Urothelium cell line (cell line): ENCODE data around the gene MPP2.
"Not testable (repeated sequence)": the region's sequence is repeated elsewhere in the genome, so short reads cannot be mapped to it uniquely, and the experiment has no call there.

ENCODE experiments used
- DNase-seq: peaks from one replicate; pipeline ENCODE4 v3.0.0; 2011; ENCODE audit warnings: low spot score, mixed read lengths
- FAIRE-seq: peaks from 2 replicates; lab custom pipeline; 2011; peaks lifted over from hg19 to GRCh38; lab: Jason Lieb, UNC

The MPP2 gene

DNA sequence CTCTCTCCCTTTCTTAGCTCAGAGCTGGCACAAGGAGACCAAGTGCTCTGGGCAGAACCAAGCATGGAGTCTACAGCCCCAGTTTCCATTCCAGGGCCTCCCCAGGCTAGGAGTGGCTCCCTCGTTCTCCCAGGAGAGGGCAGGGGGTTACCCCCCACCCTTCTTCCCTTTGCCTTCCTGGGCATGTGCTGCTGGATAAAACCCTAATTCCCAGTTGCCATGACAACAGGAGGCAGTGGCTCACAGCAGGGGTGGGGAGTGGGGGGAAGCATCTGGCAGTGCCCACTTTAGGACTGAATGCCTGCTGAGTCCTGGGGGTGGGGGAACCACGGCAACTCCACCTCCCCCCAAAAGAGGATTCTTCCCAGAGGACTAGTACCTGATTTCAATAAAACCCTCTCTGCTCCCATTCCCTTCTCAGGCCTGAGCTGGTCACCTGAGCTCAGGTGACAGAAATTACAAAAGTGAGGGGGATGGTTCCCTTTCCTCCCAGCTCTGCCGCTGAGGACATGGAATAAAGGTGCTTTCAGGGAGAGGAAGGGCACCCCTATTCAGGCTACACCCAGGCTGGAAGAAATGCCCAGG is 1.8 kb downstream of the MPP2 start:
- FAIRE-seq (no peak), DNase-seq (no peak)

DNA sequence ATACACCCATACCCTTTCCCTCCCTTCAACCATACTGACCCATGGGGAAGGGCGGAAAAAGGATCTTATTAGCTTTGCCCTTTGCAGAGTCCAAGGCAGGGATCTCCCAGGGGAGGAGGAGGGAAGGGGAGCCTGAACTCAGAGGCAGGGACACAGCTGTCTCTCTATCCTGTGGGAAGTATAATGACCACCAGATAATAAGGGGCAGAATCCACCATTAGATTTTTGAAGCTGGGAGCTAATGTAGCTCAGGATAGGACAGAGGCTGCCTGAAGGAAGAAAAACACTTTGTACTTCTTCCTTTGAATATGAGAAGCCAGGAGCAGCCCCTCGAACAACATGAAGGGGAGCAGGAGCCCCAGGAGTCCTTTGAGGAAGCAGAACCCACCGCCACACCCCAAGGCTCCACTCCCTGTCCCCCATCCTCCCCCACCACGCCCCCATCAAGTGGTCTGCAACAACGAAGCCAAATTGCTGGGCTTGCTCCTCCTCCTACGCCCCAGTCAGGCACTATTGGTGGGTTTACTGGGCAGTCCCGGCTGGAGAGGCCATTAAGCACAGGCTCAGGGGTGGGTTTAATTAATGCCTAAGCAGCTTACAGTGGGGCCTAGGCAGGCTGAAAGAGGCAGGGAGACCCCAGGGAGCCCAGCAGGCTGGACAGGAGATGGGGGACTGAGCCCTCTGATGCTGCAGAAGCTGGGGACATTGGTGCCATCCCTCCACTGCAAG is 5.3 kb downstream of the MPP2 start:
- FAIRE-seq = no peak
- DNase-seq = no peak

DNA sequence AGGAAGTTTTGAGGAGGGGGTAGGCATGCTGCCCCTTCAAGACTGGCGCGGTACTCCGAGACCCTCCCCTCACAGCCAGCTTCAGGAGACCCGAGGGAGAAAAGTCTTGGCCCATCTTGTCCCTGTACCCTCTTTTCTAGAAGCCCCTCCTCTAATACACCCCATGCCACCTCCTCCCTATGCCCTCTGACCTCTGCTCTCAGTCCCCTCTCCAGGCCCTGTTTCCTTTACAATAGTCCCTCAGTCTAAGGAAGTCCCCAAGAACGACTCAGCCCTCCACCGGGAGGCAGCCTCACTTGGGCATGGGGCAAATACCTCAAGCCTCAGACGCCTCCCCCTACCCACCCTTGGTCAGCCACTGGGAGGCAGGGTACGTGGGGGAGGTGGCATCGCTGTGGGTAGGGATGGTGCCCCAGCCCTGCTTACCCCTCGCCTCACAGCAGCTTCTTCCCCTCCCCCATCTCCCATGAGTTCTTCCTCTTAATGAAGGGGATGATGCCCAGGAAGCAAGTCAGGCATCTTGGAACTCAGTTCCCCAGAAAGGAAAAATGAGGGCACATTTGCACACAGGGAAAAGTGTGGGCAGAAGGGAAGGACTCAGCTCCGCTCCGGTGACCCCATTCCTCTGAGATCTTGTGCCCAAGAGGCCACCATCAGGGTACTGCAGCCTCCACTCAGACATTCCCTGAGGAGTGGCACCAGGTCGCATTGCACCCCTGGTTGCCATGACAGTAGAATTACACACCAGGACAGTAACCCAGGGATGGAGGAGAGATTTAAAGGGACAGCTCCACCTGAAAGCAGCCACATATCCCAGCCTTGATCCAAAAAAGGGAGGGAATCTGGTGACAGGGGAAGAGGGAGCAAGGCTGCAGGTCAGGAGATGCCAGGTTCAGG is 6.2 kb downstream of the MPP2 start:
- DNase-seq = no peak
- no peak for FAIRE-seq

DNA sequence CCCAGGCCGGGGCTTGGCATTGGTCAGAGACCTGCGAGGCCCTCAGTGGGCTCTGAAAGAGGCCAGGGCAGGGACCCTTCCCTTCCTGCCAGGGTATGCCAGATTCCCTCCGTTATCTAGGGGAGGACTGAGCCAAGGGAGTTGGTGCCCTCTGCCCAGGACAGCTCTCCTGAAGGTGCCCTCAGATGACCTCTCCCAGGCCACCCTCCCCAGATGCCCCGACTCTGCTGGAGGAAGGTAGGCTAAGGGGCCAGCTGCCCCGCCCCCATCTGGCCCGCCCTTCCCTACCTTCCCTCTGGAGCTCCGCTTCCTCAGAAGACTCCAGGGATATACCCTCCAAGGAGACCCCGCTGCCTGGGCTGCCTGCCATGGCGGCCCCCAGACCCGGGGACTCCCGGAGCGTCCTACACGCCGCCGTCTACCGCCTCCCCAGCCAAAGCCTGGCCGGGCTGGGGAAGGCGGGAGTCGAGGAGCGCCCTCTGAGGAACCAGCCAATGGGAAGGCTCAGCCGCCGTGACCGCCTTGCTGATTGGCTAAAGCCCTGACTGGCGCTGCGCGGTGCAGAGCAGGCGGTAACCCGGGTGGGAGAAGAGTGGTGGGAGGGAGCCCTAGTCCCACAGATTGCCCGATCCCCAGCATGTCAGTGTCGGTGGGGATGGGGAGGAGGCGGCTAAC is 7.0 kb downstream of the MPP2 start:
- DNase-seq = peak; percentile 98
- FAIRE-seq = peak; percentile 96

DNA sequence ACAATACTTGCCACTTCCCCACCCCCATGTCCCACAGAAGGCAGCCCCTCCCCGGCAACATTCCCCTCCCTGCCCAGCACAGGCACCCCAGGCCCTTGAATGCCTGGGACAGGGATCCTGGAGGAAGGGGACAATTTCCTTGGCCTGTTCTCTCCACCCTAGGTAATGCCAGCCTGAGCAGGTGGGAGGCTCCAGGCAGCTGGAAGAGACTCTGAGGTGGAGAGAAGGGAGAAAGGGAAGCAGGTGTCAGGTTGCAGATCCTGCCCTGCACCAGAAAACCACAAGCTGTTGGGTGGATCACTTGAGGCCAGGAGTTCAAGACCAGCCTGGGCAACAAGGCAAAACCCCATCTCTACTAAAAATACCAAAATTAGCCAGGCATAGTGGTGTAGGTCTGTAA is 8.9 kb downstream of the MPP2 start:
- FAIRE-seq = no peak
- DNase-seq = no peak

DNA sequence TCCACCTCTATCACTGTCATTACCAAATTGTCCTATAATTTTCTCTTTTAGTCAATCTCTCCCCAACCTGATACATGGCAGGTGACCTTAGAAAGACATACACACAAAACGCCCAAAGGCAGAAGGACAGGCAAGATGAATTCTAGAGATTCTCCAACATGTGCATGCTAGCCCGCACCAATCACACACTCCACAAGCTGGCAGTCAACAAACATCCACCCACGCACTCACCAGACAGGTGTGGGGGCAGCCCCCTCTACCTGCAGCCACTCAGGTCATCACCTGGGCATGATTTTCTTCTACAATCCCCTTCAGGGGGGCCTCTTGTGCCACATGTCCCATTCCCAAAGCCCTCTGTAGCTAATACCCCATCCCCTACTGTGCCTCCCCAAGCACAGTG is 9.5 kb downstream of the MPP2 start:
- no peak for FAIRE-seq
- DNase-seq = no peak

DNA sequence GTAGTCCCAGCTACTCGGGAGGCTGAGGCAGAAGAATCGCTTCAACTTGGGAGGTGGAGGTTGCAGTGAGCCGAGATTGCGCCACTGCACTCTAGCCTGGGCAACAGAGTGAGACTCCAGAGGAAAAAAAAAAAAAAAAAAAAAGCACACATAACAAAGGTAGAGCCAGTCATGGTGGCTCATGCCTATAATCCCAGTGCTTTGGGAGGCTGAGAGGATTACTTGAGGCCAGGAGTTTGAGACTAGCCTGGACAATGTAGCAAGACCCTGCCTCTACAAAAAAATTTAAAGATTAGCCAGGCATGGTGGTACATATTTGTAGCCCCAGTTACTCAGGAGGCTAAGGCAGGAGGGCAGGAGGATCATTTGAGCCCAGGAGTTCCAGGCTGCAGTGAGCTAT is 12.8 kb downstream of the MPP2 start:
- not testable (repeated sequence) for DNase-seq

DNA sequence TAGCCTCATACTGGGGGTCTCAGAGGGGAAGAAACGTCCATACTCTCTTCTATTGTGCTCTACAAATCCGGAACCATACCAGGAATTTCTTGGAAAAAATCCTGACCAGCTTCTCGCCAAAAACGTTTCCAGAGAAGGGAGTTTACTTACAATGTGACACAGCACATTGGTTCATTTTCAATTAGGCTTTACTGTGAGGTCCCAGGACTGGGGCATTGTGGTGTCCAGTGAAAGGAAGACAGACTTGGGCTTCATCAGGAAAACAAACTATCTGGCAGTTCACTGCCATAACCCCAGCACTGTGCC is 14.7 kb downstream of the MPP2 start:
- DNase-seq (no peak), FAIRE-seq (no peak)

More for the DNA sequence above, 12.8 kb downstream of the MPP2 start:
- not testable (repeated sequence) for FAIRE-seq

DNA sequence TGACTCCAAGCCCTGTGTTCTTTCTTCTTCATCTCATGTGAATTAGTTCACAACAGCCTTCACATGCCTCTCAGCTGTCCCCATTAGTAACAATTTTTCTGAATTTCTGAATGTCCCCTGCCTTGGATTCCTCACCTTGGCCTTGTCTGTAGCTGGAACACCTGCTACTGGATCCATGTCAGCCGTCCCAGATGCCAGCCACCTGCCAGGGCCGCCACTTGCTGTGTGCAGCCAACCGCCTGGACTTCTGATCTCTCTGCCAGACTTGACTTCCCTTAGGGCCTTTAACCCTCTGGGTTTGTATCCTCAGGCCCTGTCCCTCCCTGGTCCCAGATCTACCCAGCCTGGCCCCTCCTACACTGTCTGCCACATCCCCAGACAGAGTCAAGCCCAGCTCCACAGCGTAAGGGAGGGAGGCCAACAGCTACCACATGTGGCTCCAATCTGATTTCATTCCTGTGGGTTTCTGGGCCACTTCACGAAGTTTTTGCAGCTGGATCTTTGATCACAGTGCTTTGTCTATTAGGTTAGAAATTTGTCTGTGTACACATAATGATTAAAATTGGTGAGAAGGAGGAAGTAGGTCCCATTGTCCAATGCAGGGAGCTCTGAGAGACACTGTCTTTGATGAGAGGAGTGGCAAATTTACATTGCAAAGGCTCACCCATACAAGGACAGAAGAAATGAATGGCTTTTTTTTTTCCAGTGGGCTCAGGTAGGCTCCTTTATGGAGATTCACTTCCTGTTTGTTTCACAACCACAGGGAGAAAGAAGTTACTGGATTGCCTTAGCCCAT is 15.3 kb downstream of the MPP2 start:
- FAIRE-seq (no peak), DNase-seq (no peak)

DNA sequence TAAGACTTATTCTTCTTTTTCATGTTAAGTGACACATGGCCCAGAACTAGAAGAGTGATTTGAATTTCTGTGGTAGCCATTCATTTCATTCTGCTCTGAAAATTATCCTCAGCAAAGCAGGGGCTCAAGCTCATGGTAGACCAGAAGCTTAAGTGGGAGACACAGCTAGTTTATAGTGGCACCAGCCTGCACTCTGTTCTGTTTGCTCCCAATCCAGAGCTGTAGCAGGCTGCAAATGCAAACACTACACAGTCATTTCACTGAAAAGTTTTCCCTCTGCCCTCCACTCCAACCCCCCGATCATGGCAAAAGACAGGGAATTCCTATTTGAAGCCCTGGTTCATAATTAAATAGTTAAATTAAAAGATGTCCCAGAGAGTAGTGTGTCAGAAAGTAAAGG is 17.1 kb downstream of the MPP2 start:
- FAIRE-seq = no peak

DNA sequence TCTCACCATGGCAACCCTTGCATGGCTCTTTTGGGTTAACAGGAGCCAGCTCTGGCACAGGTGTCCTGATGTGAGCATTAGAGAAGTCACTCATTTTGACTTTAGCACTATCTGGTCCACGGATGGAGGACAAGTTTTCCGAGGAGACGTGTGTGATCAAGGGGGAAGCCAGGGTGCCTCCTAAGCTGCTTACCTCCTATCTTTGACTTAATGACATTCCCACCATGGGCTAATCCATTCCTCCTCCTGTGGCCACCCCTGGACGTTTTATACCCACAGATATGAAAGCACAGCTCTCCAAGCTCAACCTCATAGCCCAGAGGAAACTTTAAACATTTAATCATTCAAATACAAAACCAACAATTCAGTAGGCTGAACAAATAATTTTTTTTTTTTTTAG is 18.8 kb downstream of the MPP2 start:
- DNase-seq (no peak), FAIRE-seq (no peak)

More for the DNA sequence above, 17.1 kb downstream of the MPP2 start:
- DNase-seq = no peak

DNA sequence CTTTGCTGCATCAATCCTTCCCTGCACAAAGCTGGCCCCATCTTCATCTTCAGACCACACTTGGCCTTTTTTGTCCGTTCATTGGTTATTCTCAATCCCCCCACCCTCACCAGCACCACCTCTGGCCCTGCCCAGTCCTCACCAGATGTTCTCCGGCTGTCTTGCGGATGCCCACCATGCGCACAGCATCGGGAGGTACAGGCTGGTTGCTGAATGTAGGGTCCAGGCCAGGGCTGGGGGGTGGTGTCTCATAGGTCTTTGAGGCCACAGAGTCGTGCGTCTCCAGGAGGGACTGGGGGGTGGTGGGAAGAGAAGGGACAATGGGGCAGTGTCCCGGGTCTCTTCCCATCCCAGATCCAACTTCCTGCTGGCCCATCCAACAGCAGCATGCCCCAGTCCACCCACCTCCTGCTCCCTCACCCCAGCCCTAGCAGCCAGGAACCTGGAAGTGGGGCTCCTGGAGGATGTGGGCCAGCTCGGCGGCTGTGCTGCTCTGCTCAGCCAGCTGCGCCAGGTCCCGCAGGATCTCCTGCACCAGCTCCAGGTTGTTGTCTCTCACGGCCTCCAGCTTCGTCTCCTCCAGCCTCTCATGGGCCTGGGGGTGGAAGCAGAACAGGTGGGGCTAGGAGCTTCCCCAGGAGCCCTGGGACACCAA is 24.4 kb downstream of the MPP2 start:
- no peak for FAIRE-seq
- DNase-seq = no peak

DNA sequence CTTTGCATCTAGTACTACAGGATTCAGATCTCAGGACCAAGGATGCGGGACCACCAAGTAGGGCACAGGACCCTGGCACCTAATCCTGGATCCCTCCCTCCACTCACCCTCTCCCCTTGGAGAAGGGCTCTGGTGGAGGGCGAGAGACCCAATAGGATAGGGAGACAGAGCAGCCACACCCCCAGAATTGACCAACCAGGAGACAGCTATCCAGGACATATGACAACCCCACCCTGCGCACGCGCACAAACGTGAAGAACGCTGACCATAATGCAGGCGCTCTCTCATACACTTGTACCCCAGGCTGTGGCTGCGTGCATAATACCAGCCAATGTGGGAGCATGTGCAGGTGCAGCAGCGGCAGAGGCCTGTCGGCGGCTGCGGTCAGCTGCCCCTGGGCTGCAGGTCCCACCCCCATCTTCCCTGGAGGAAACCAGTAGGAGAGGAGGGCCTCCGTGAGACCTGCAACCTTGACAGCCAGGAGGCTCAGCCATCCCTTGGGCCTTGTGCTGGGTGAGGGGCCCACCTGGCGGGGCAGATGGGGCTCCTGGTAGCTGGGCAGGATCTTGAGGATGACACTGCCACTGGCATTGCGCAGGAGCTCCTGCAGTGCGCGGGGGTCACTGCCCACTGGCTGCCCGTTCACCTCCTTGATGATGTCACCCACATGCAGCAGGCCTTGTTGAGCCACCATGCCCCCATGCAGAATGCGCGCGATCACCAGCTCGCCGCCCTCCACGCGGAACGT is 25.4 kb downstream of the MPP2 start:
- no peak for FAIRE-seq

DNA sequence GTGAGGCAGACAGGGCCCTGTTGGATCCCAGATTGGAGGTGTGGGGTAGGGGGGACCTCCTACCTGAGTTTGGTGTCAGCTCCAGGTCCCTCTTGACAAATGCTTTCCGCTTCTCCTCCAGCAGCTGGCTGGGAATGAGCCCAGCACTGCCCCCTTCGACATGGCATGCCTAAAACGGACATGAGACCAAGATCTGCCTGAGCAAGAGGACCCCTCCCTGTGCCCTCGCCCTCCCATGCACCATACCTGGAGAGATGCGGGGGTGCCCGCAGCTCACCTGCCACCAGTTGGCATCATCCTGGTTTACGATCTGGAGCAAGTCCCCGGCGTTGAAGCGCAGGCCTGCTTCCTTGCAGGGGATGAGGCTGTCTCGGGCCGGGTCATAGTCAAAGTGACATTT is 26.2 kb downstream of the MPP2 start:
- no peak for FAIRE-seq

More for the DNA sequence above, 25.4 kb downstream of the MPP2 start:
- DNase-seq = no peak

DNA sequence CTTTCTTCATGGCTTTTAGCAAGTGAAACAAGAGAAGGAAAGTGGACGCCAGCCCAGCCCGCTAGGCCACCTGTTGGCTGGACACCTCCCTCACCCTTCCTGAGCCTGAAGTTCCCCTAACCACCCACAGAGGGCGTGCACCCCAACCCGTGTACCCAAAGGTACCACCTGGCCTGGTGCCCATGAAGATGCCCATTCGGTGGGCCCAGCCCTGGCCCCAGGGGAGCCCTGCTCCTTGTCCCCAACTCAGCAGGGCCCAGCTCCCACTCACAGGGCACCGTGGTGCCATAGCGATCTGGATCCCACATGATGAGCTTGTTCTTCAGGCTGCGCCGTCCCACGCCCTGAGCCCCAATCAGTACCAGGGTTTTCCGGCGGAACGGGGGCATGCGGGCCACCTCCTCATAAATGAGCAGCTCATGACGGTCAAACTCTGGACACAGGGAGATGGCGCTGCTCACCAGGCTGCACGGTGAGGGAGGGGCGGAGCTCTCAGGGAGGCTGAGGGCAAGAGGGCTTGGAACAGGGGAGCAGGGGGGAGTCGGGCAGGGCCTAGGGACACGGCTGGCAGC is 26.8 kb downstream of the MPP2 start:
- FAIRE-seq = no peak
- DNase-seq = peak; percentile 77

More for the DNA sequence above, 26.2 kb downstream of the MPP2 start:
- DNase-seq = no peak

DNA sequence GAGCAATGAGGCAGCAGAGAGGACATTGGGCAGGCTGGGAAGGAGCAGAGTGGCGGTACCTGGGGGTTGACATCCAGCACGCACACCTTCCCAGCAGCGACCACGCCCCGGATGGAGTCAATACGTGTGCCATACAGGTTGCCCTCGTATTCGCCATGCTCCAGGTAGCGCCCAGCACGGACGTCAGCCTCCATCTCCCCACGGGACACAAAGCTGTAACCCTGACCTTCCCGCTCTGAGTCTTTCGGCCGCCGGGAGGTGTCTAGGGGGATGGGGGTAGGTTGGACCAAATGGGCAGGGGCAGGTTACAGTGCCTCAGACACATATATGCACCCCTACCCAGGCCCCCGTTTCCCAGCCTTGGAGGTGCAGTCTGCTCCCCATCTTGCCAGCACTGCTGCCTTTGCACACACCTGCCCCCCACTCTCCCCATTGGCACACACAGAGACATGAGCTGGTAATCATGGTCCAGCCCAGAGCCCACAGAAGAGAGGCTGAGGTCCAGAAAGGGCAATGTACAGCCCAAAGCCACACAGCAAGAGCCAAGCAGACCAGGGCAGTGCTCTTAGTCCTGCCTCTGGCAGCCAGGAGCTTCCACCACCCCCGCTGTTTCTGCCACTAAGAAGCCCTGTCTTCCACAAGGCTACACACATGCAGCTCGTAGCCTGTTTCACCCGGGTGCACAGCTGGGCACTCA is 27.5 kb downstream of the MPP2 start:
- FAIRE-seq (no peak), DNase-seq (no peak)

DNA sequence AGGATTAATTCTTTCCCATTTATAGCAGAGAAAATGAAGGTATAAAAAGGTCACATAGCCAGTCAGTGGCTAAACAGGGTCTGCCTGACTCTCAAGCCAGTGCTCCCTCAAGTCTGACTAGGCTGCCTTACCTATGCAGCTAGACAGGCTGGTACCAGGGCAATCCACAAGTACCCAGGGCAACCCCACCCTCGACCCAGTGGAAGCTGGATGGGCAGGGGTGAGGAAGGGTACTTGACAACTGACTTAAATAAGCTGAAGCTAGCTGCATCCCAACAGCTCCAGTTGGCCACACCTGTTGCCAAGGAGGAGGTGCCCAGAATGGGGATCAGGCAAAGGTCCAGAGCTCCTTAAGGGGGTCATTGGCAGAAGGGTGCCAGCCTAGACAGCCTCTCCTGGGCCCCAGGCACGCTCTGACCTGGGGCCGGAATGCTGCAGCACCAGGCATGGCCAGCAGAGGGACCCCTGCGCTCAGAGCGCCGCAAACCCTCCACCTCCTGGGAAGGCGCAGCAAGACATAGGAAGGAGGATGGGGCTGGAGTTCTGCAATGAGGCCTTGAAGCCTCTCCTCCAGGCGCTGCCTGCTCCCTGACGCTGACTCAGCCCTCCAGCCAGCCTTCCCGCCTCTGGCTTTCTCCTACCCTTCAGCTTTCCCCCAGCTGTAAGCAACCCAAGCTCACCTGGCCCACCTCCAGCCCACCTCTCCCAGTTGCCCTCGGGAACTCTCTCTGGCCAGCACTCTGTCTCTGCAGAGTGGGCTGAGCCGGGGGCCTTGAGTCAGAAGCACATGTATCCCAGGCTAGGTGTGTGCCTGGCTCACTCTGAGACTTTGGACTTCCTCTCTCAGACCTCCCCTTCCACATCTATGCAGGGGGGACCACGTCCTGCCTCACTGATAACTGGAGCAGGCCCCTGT is 28.8 kb downstream of the MPP2 start:
- DNase-seq = peak; percentile 90
- FAIRE-seq = peak; percentile 94
